Naive B cell (primary cell): ENCODE results near the gene NDUFS8. TPM values are rescaled to one million over a fixed set of nuclear protein-coding genes. Genes with fewer than 3 reads are reported as not detected.

Source experiments
- ATAC-seq, 2 donors: fragments of 150-1000 bp; cut with Tn5 transposase; 2 replicates each; pipeline ENCODE4 v1.10.0; 2021; ENCODE audit warnings: low read depth in 2 of 2, mild to moderate bottlenecking in 2 of 2, moderate library complexity in 2 of 2
- DNase-seq: peaks from one replicate; pipeline ENCODE4 v3.0.0; 2022
- H3K27ac Mint-ChIP-seq, 6 donors: one replicate each; pipeline ENCODE4 v1.8.0; 2020 to 2022; ENCODE audit warnings: mild to moderate bottlenecking in 6 of 6, mixed read lengths in 6 of 6, moderate library complexity in 5 of 6, inconsistent platforms in 2 of 6
- H3K27me3 Mint-ChIP-seq, 3 donors: one replicate each; pipeline ENCODE4 v1.8.0; 2021 to 2022; ENCODE audit warnings: mixed read lengths in 3 of 3, mild to moderate bottlenecking in 1 of 3
- H3K36me3 Mint-ChIP-seq, 2 donors: one replicate each; pipeline ENCODE4 v1.8.0; 2020 to 2022; ENCODE audit warnings: mixed read lengths in 2 of 2, inconsistent platforms in 1 of 2, mild to moderate bottlenecking in 1 of 2
- H3K4me1 Mint-ChIP-seq, 3 donors: one replicate each; pipeline ENCODE4 v1.8.0; 2020 to 2022; ENCODE audit warnings: mixed read lengths in 3 of 3, inconsistent platforms in 1 of 3, mild to moderate bottlenecking in 1 of 3, moderate library complexity in 1 of 3
- H3K4me3 Mint-ChIP-seq, 8 donors: one replicate each; pipeline ENCODE4 v1.8.0; 2020 to 2022; ENCODE audit warnings: mild to moderate bottlenecking in 8 of 8, mixed read lengths in 8 of 8, moderate library complexity in 8 of 8, inconsistent platforms in 2 of 8
- H3K9me3 Mint-ChIP-seq, 7 donors: one replicate each; pipeline ENCODE4 v1.8.0; 2020 to 2022; ENCODE audit warnings: mixed read lengths in 7 of 7, mild to moderate bottlenecking in 5 of 7, inconsistent platforms in 2 of 7, moderate library complexity in 1 of 7
- polyA plus RNA-seq, 6 donors: library from polyadenylated mRNA; unstranded; fragments of 300-500 nt; fragmentation: Illumina TruSeq; gene quantifications; one replicate each; pipeline ENCODE4 v1.2.3, GENCODE V29; 2021; ENCODE audit warnings: low read depth in 6 of 6

The NDUFS8 gene
- polyA plus RNA-seq, 6 donors from 2014 or later, result 110 to 130 (median 119) TPM

GRCh38 chr11:68038718-68039525 lies 8.4 kb downstream of the NDUFS8 start, which contains the start of gene TCIRG1:
TCIRG1 (plus strand) TSS chr11:68039025; CDS start chr11:68041272, 2,247 bp downstream.
- H3K27ac Mint-ChIP-seq, result peak within 1 kb of the TSS in 5 of 6 donors; percentile 93 to 96 (median 94)
- H3K4me1 Mint-ChIP-seq, result peaks cover 27 to 37% (median 35%) of the 10 kb centered on the region in 3 donors
- DNase-seq, result peak; percentile 33
- H3K27me3 Mint-ChIP-seq, result no peaks in the 10 kb centered on the region
- peak; percentile 32 to 36 for ATAC-seq
- no peaks in the 10 kb centered on the region for H3K9me3 Mint-ChIP-seq
- peak within 1 kb of the TSS; percentile 84 to 94 (median 92) for H3K4me3 Mint-ChIP-seq
- H3K36me3 Mint-ChIP-seq, result no peaks in the 10 kb centered on the region

- Mint-ChIP-seq H3K27ac (peak overlapping the region; percentile 90 to 96 (median 94)), H3K9me3 (no peaks in the 10 kb centered on the region), H3K4me1 (peaks cover 27 to 37% (median 35%) of the 10 kb centered on the region in 3 donors), H3K4me3 (peak overlapping the region; percentile 84 to 94 (median 92)), H3K27me3 (no peaks in the 10 kb centered on the region), H3K36me3 (no peaks in the 10 kb centered on the region)
- ATAC-seq (peak in 1 of 2 donors; percentile 3), DNase-seq (no peak)
Observed at GRCh38 chr11:68039526-68040086, 9.1 kb downstream of the NDUFS8 start.

- Mint-ChIP-seq H3K4me3 (peak overlapping the region; percentile 84 to 94 (median 92)), H3K4me1 (peaks cover 27 to 37% (median 34%) of the 10 kb centered on the region in 3 donors), H3K9me3 (no peaks in the 10 kb centered on the region), H3K27ac (peak overlapping the region; percentile 90 to 96 (median 94)), H3K27me3 (no peaks in the 10 kb centered on the region), H3K36me3 (no peaks in the 10 kb centered on the region)
- peak; percentile 85 to 87 for ATAC-seq
- DNase-seq, result peak; percentile 77
Observed at GRCh38 chr11:68040101-68040956, 9.8 kb downstream of the NDUFS8 start.

- Mint-ChIP-seq H3K4me3 (peak overlapping the region; percentile 6 to 94 (median 89)), H3K36me3 (no peaks in the 10 kb centered on the region), H3K27ac (peak overlapping the region in 4 of 6 donors; percentile 57 to 96 (median 94)), H3K9me3 (no peaks in the 10 kb centered on the region), H3K4me1 (peaks cover 27 to 37% (median 33%) of the 10 kb centered on the region in 3 donors), H3K27me3 (no peaks in the 10 kb centered on the region)
- no peak for ATAC-seq
- DNase-seq, result no peak
Observed at GRCh38 chr11:68040957-68041591, 10.6 kb downstream of the NDUFS8 start.

- H3K36me3 Mint-ChIP-seq, result no peaks in the 10 kb centered on the region
- H3K27ac Mint-ChIP-seq, result peak overlapping the region in 1 of 6 donors; percentile 87
- H3K4me1 Mint-ChIP-seq, result peaks cover 25 to 34% (median 30%) of the 10 kb centered on the region in 3 donors
- H3K4me3 Mint-ChIP-seq, result peak overlapping the region in 6 of 8 donors; percentile 7 to 81 (median 58)
- ATAC-seq, result no peak
- no peak for DNase-seq
- H3K9me3 Mint-ChIP-seq, result no peaks in the 10 kb centered on the region
- H3K27me3 Mint-ChIP-seq, result no peaks in the 10 kb centered on the region
Observed at GRCh38 chr11:68041617-68042218, 11.2 kb downstream of the NDUFS8 start.

- Mint-ChIP-seq H3K4me1 (peaks cover 20 to 27% (median 23%) of the 10 kb centered on the region in 3 donors), H3K27me3 (no peaks in the 10 kb centered on the region), H3K9me3 (no peaks in the 10 kb centered on the region), H3K27ac (no peak overlapping the region), H3K36me3 (no peaks in the 10 kb centered on the region), H3K4me3 (peak overlapping the region in 1 of 8 donors; percentile 73)
- ATAC-seq, result no peak
- DNase-seq, result no peak
Observed at GRCh38 chr11:68042219-68043028, 11.9 kb downstream of the NDUFS8 start.

GRCh38 chr11:68043029-68043348 lies 12.5 kb downstream of the NDUFS8 start:
- ATAC-seq, result no peak
- no peak overlapping the region for H3K4me3 Mint-ChIP-seq
- H3K27ac Mint-ChIP-seq, result no peak overlapping the region
- no peak for DNase-seq
- H3K4me1 Mint-ChIP-seq, result peaks cover 20 to 25% (median 22%) of the 10 kb centered on the region in 3 donors
- no peaks in the 10 kb centered on the region for H3K9me3 Mint-ChIP-seq
- no peaks in the 10 kb centered on the region for H3K36me3 Mint-ChIP-seq
- H3K27me3 Mint-ChIP-seq, result no peaks in the 10 kb centered on the region

GRCh38 chr11:68043349-68044144 lies 13.1 kb downstream of the NDUFS8 start:
- H3K36me3 Mint-ChIP-seq, result no peaks in the 10 kb centered on the region
- H3K4me3 Mint-ChIP-seq, result no peak overlapping the region
- peaks cover 20 to 25% (median 22%) of the 10 kb centered on the region in 3 donors for H3K4me1 Mint-ChIP-seq
- H3K27me3 Mint-ChIP-seq, result no peaks in the 10 kb centered on the region
- DNase-seq, result no peak
- no peak overlapping the region for H3K27ac Mint-ChIP-seq
- H3K9me3 Mint-ChIP-seq, result no peaks in the 10 kb centered on the region
- ATAC-seq, result no peak

- Mint-ChIP-seq H3K9me3 (no peaks in the 10 kb centered on the region), H3K27me3 (no peaks in the 10 kb centered on the region), H3K4me1 (peaks cover 17 to 22% (median 19%) of the 10 kb centered on the region in 3 donors), H3K36me3 (no peaks in the 10 kb centered on the region), H3K27ac (peak overlapping the region in 1 of 6 donors; percentile 26), H3K4me3 (no peak overlapping the region)
- no peak for ATAC-seq
- DNase-seq, result no peak
Observed at GRCh38 chr11:68044145-68044813, 13.8 kb downstream of the NDUFS8 start.

- DNase-seq (no peak), ATAC-seq (no peak)
- no peaks in the 10 kb centered on the region for H3K9me3 Mint-ChIP-seq
- no peaks in the 10 kb centered on the region for H3K36me3 Mint-ChIP-seq
- H3K4me1 Mint-ChIP-seq, result peaks cover 12 to 16% (median 14%) of the 10 kb centered on the region in 3 donors
- H3K4me3 Mint-ChIP-seq, result peak overlapping the region in 2 of 8 donors; percentile 20 to 47
- no peak overlapping the region for H3K27ac Mint-ChIP-seq
- H3K27me3 Mint-ChIP-seq, result no peaks in the 10 kb centered on the region
Observed at GRCh38 chr11:68044898-68045351, 14.4 kb downstream of the NDUFS8 start.
